NK-92 treated with Interleukin-12 subunit alpha and Interleukin-12 subunit beta, amount 100 ng/mL, for 24 hours (cell line): ENCODE data around the gene IL17D.
A peak's percentile ranks its signal among the peaks of the same experiment; 100 is the strongest.
"Not testable (repeated sequence)": the region's sequence is repeated elsewhere in the genome, so short reads cannot be mapped to it uniquely, and the experiment has no call there.

Experiments
- DNase-seq: peaks from one replicate; lab custom pipeline; 2025; lab: John Stamatoyannopoulos, UW

IL17D gene, protein sequence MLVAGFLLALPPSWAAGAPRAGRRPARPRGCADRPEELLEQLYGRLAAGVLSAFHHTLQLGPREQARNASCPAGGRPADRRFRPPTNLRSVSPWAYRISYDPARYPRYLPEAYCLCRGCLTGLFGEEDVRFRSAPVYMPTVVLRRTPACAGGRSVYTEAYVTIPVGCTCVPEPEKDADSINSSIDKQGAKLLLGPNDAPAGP

DNA sequence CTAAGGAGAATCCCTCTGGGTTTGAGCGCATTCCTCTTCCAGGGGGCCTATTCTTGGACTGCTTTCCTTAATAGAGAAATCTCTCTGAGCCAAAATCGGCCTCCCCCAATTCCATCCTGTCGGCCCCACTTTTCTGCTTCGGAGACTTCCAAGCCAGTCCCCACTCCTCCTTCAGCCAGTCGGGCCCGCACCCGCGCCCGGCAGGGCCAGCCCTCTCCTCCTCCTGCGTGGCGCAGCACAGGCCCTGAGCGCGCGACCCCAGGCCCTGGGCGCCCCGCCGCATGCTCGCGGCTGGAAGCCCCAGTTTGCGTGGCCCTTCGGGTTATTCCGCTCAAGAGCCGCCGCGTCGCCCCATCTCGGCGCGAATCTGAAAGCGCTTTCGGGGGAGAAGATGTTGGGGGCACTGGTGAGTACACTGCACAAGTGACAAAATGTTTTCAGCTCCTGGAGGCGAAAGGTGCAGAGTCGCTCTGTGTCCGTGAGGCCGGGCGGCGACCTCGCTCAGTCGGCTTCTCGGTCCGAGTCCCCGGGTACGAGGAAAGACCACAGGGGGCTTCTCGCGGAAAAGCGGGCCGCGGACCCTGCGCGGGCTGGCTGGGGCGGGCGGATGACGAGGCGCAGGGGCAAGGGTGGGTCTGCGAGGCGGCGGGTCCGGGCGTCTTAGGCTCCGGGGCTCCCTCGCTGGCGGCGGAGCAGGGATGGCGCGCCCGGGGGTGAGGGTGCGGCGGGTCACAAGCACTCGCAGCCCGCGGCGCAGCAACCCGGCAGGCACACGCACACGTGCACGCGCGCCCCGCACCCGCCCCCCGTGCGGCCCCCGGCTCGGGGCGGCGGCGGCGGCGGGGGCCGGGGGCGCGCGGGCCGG, at the start of gene IL17D:
IL17D (plus strand) TSS at position 785 of the 865 bp plus-strand sequence. CDS start 303 bp downstream, outside the sequence.
- DNase-seq, result peak; percentile 55

DNA sequence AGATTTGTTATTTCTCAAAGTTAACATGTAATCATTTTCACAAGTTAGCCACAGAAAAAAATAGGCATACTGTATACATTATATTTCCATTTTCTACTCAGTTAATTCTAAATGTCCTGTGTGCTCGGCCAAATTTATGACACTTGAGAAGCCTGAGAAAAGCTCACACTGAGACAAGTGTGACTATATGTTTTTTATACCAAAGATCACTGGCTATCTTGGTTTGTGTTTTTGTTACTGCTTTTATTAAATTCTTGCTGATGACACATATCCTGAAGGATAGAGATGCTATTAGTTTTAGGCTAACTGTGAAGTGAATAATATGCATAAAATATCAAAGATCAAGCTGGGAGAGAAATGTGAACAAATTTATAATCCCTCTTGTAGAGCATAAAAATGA, 49.3 kb upstream of the IL17D start:
- DNase-seq, result no peak

DNA sequence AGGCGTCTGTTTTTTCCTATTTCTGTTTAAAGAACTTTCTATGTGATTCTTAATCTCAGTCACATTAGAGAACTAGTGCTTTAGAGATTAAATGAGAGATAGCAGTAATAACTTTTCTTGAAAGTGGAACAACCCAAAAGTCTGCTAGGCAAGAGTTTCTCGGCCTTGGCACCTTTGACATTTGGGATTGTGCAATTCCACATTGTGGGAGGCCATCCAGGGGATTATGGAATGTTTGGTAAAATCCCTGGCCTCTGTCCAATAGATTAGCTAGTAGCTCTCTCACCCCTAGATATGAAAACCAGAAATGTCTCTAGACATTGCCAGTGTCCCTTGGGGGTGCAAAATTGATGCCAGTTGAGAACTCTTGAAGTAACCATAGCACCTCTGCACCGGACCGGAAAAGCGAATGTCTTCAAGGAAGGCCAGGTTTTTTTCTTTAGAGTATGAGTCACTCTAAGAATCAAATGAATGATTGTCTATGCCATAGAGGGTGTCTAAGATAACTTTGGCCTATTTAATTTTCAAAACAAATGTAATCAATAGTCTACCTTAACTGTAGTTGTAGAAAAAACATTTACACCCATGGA, 45.0 kb upstream of the IL17D start:
- no peak for DNase-seq

DNA sequence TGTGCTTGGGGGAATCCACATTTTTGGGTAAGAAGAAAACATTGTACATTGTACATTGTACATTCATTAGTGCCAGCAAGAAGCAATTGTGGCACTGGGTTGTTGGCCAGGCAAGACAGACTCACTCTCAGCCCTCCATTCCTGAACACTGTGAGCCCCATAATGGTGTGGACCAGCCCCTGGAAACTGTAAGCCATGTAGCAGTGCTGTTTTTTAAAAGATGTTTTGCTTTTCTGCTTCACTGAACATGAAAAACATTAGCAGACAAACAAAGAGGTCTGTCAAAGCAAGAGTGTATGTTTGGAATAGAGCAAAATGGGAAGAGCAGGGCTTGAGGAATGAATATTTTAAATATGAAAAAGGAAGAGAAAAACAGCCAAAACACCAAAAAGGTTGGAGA, 39.1 kb upstream of the IL17D start:
- no peak for DNase-seq

DNA sequence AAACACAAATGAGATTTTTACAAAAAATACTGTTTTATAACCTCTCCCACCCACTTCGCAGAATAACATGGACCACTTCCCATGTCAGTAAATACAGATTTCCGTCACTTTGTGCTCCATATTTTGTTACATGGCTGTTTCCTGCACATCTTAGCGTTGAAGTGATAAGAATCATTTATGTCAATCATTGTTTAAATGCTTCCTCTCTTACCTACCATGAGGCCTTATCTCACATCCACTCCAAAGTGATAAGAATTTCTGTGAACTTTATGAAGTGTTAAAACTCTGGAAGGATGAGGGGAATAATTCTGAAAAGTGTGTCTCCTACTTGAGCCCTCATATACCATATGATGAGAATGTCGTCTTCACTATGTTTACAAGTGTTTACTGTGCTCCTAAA, 36.6 kb upstream of the IL17D start:
- DNase-seq, result no peak

DNA sequence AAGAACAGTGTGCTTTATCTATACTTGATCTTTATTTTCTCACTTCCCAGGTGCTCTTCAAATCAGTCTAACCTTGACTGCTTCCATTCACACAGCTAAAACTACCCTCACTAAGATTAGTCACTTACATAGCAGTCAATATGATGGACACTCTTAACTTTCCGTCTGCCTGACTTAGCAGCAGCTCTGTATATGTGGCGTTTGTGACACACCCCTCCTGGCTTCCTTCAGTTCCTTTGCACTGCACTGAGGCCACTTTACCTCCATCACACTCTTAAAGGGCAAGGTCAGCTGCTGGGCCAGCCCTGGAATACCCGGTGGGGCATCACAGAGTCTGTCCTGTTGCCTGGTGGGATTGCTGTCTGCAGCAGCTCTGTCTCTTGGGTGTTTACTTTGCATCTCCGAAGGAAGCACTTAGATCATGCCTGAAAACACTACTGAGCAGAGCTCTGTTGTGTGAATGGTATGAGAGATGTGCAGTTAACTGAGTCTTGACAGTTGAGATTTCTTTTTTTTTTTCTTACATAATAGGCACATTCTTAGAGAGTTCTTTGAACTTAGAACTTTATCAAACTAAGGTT, 35.6 kb upstream of the IL17D start:
- peak; percentile 14 for DNase-seq

DNA sequence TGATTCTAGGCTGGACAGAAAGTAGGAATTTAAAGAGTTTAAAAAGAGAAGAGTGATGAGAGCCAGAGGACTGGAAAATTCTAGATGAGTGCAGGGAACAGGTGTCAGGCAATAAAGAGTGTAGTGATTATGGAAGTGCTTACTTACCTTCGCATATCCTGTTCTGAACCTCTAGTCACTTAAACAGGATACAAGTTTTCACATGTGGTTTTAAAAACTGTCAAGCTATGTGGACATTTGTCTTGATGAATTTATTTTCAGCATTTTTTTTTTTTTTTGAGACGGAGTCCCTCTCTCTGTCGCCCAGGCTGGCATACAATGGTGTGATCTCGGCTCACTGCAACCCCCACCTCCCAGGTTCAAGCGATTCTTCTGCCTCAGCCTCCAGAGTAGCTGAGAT, 34.3 kb upstream of the IL17D start:
- DNase-seq, result peak; percentile 36

DNA sequence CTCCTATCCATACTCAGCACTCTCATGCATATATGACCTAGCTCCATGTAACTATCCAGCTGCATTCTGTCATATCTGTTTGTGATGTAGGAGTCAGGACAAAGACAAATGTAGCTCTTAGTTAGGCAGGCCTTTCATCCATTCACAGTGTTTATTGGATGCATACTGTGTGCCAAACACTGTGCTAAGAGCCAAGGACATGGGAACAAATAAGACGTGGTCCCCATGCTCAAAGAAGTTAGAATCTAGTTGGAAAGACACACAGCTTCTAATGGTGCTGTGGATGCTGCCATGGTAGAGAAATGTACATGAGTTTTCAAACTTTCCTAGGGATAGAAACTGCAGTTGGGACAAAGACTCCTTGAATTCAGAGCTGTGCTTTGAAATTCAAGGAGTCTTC, 31.7 kb upstream of the IL17D start:
- DNase-seq, result no peak

DNA sequence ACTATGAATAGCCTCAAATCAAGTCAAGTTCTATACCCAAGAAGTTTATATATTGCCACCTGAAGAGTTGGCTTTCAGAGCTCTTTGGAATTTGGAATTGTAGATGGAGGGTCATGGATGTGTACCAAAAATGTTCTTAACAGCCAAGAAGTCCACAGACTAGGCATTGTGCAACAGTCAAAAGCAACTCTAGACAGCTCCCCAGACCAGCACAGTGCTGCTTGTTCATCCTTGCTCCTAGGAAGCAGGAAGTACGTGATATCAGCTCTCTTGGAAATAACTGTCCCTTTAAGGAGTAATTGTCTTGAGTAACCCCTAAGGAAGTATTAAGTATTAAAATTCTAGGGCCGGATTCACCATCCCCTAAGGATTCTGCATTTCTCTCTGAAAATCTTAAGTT, 30.7 kb upstream of the IL17D start:
- DNase-seq, result no peak

DNA sequence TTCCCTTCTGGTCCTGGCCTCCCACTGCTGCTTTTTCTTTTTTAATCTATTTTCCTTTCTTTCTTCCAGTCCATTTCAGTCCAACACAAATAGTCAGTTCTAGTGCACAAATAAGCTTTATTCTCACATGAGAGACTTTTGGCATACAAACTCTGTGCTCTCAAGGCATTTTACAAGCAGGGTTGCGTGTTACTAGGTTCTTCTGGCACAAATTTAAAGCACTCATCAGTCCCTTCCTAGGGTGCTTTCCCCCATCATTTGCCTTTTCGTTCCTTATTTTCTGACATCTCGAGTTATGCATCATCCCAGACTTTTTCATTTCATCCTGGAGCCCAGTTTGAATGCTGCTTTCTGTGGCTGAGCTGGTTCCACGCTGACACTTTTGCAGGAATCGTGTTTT, 29.8 kb upstream of the IL17D start:
- no peak for DNase-seq

DNA sequence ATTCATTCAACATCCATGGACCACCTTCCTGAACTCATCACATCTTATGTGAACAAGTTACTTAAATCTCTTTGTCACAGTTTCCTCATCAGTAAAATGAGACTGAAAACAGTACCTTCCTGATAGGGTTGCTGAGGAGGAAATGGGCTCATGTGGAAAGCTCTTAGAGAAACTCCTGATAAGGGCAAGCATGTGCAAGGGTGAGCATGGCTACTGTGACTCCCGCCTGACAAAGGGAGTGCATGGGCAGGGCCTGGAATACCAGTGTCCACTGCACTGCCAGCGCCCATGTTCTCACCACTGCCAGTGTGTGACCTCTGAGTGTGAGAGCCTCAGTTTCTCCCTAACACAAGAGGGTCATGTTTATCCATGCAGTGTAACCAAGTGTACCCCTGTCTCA, 27.3 kb upstream of the IL17D start:
- no peak for DNase-seq

DNA sequence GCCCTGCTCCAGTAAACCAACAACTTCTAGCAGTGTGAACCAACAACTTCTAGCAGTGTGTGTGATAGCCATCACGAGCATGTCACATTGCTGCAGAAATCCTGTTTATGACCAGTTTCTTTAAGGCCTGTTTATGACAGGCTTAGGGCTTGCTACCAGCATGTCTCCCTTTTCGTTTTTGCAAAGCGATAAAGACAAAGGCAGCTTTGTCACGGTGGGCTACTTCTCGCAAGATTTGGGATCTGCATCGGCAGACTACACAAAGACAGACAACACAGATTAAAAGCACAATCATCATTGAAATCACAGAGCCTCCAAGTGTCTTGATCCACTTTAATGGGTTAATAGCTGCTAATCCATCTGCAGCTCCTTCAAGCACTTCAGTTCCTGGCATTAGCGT, 24.9 kb upstream of the IL17D start:
- not testable (repeated sequence) for DNase-seq

DNA sequence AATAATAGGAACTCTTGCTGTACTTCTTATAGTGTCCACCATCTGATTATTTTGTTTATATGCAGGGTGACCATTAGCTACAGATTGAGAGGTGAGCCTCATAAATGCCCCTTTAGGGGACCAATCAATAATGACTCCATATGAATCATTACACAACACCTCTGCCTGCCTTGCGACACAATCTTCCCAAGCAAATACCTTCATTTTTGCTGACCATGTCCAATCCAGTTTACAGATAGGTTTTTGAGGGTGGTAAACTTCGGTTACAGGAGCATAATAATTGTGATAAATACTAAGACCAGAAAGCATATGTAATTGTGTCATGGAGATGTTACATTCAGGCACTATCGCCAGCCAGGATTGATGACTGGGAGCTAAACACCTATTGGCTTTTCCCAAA, 23.6 kb upstream of the IL17D start:
- no peak for DNase-seq

DNA sequence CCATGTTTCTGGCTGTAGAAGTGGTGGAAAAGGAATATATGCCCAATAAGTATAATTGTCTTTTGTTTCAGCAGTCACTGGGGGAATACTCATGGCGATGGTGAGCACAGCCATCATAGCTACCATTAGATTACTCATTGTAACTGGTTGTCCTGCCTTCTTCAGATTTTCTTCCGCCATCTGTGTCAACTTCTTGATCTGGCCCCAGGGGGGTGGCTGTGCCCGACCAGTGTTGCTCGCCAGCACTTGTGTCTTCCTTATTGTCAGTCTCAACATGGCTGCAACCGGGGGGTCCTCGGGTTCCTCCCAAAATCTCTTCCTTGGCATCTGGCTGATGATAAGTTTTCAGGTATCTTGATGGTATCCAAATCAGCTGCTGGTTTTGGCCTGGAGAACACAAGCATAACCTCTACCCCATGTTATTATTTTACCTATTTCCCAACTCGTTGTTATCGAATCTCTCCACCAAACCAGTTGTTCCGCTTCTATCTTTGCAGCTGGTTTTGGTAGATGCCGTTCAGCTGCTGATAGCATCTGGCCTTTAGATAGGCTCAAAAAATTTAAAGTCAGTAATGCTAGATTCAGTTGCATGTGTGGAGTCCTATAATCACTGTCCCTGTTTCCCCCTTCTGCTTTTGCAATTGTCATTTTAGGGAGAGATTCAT, 23.0 kb upstream of the IL17D start:
- no peak for DNase-seq

DNA sequence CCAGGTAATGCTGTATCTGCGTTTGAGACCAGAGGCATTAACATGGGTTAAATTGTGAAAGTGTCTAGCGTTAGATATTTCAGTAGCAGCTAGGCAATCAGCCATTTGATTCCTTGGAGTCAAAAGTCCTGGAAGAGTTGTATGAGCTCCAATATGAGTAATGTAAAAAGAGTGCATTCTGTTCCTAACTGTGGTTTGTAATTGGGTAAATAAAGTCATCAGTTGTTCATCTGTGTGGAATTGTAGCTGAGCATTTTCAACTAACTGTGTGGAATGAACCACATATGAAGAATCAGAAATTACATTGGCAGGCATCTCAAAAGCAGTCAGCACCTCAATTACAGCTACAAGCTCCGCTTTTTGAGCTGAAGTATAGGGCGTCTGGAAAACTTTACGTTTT, 22.0 kb upstream of the IL17D start:
- DNase-seq, result not testable (repeated sequence)

DNA sequence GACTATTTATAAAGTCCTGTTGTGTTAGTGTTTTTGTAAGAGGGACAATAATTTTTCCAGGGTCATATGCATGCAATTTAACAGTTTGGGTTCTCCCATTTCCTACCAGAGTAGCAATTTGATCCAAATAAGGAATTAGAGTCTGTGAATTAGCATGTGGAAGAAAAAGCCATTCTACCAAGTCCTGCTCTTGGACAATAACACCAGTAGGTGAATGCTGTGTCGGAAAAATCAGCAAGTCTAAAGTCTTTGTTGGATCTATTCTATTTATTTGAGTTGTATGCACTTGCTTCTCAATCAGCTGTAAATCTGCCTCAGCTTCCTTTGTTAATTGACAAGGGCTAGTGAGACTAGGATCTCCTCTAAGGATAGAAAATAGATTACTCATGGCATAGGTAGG, 21.4 kb upstream of the IL17D start:
- DNase-seq, result no peak

DNA sequence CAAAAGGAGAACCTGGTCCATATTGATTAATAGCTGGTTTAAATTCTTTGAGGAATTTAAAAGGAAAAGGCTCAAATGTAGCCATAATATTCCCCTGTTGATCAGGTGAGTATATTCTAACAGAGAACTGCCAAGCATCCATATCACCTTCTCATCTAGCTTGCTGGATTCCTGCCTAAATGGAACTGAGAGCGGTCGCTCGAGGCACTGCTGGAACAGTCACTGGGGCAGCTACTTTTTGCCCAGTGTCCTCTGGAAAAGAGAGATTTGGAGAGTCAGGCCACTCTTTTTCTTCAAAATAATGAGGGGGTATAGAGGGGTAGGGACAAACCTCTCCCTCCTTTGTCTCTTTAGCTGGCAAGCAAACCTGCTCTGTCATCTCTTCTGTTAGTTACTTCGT, 19.5 kb upstream of the IL17D start:
- DNase-seq, result no peak

DNA sequence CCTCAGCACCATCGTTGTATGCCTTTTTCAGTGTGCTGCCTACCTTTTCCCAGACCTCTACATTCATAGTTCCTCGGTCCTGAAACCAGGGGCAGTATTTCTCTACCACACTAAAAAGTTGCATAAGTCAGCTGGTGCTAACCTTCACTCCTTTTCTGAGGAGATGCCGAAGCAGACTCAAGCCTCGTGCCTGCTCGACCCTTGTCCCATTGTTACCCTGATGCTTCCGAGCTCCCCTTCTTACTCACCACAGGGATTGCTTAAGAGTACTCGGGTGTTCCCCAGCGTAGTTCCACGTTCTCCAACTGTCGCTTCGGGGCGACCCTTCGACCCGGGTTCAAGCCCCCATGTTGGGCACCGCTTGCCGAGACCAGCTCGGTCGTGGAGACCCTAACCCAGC, 19.0 kb upstream of the IL17D start:
- no peak for DNase-seq

DNA sequence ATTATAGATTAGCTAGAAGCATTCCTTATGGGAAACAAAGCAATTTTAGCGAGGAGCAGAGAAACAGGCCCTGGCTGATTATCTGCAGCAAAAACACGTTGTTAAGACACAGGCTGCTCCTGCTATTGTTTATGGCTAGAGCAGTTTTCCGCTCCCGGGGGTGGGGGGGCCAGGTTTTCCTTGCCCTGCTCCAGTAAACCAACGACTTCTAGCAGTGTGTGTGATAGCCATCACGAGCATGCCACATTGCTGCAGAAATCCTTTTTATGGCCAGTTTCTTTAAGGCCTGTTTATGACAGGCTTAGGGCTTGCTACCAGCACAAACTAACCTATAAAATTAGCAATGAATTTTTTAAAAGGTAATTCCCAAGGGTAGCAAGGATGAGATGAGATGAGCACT, 18.4 kb upstream of the IL17D start:
- no peak for DNase-seq

DNA sequence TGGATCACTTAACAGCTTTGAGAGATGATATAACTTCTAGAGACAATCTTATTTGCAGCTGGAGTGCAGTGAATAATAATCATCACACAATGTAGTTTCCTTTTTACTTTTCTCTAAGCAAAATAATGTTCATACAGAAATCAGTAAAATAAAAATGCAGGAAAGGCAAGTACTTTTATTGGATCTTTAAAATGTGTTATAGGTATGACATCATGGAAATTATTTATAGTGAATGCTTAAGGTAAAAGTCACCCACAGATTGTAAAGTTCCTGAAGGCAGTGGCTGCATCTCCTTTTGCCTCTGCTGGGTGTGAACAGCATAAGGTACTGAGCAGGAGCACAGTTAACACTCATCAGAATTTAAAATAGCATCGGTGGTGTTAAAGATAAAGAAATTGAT, 17.3 kb upstream of the IL17D start:
- no peak for DNase-seq

DNA sequence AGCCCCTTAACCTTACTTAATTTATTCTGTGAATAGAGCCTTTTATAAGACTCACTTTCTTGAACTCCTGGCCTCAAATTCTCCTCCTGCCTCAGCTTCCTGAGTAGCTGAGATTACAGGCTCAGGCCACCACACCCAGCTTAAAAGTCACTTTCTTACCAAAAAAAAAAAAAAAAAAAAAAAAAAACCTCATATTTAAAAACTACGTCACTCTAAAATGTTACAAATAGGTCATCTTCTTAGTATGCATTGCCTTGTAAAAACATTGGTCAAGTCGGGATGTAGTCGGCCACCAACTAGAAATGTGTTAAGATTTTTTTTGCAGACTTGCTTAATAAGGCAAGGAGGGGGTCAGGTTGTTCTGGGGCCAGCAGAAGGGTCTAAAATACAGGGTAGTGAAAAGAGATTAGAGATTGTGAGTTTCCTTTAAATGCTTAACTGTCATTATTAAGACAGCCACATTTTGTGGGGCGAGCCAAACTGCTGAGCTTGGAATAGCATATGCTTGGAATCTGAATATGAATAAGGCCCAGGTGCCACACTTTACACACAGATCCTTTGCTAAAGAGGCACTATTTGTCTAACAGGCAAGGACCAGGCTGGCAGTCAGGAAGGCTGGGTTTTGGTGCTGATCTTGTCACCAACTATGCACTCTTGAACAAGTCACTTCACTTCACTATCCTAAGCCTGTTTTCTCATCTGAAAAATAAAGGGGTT, 16.5 kb upstream of the IL17D start:
- DNase-seq, result no peak

DNA sequence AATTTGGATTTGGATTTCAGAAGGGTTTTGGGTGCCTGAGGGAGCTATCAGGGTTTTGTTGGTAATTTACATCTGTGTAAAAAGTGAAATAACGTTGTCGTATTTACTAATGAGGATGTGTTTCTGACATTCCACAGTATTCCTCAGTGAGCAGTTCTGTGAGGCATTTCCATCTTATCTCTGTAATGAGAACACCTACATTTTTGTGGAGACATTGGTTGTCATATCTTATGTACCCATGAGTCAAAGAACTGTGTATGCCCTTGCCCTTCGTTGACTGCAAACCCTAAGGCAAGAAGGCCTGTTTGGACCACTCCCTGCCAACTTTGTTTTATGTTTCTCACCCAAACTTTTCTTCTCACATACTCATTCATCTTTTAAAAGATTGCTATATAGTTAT, 14.2 kb upstream of the IL17D start:
- no peak for DNase-seq
